HG02852 (cell line): ENCODE data around the gene USP2.

ENCODE experiments used
- ATAC-seq: cut with Tn5 transposase; IDR thresholded peaks from one replicate; pipeline ENCODE4 v1.9.1; 2021; ENCODE audit warnings: mild to moderate bottlenecking, moderate library complexity; ENCODE audit not compliant: unreplicated experiment

Gene USP2

GRCh38 chr11:119381181-119381988, at the start of gene USP2:
Gene USP2, minus strand, starts transcription at chr11:119381690. Its CDS starts 8,210 bp downstream, at chr11:119373480.
- peak; percentile 99 for ATAC-seq

GRCh38 chr11:119427279-119427678, 45.8 kb upstream of the USP2 start:
- no peak for ATAC-seq

DNA sequence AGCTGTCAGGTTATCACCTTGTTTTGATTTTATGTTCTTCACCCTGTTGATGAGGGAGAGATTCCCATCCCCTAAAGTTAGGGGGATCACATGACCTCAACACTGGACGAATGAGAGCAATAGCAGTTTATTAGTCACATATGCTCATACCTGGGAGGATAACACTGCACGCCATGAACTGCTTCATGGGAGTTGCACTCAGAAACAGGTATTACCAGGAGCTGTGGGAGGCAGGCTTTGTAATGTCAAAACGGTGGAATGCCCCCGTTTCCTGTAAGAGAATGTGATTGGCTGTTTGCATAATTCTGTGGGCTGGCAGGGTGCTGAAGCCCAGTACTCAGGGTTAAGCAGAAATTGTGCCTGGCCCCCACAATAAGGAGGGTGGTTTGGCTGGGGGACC, 44.7 kb upstream of the USP2 start:
- ATAC-seq = no peak

DNA sequence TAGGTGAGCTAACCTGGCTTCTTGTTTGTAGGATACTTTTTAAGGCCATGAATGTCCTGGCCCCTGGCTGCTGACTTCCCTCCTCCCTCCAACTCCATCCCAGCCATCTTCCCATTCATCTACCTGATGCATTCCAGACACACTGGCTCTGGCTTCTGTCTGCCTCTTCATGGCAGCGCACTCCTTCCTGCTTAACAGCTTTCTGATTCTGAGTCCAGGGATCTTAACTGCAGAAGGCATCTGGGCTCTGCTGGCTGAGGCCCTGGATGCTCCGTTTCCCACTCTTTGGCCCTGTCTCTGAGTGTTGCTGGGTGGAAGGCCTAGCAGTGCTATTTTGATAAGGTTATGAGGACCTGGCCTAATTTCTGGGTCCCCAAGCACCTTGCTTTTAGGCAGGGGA, 43.3 kb upstream of the USP2 start:
- ATAC-seq = no peak

GRCh38 chr11:119424276-119424675, 42.8 kb upstream of the USP2 start:
- ATAC-seq = no peak

DNA sequence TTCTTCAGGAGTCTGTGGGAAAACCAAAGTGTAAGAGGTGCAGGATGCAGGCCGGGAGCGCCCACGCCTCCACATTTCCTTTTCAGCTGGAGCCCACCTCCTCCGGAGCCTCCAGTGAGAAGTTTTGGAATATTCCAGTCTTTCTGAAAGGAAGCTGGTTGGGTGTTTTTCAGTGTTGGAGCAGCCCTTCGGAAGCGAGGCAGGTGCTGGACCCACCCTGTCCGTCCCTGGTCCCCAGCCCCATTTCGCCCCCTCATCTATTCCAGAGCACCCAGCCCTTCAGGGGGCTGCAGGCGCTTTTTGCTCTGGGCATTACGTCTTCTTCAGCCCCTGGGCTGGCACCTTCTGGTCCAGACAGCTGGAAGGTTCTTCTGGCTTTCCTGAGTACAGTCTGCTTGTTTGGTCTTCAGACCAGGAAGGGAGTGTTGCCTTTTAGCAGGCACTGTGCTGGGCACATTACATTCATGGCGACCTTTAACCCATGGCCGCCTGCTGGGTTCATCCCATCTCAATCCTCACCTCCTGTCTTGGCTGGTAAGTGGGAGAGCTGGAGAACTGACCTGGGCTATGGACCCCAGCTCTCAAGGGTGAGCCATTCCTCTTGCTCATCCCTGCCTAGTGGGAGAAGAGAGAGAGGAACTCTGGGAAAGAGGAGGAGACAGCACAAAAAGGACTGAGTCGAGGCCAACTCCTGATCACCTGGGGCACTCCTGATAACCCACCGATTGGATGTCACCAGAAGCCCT, 42.2 kb upstream of the USP2 start:
- no peak for ATAC-seq

DNA sequence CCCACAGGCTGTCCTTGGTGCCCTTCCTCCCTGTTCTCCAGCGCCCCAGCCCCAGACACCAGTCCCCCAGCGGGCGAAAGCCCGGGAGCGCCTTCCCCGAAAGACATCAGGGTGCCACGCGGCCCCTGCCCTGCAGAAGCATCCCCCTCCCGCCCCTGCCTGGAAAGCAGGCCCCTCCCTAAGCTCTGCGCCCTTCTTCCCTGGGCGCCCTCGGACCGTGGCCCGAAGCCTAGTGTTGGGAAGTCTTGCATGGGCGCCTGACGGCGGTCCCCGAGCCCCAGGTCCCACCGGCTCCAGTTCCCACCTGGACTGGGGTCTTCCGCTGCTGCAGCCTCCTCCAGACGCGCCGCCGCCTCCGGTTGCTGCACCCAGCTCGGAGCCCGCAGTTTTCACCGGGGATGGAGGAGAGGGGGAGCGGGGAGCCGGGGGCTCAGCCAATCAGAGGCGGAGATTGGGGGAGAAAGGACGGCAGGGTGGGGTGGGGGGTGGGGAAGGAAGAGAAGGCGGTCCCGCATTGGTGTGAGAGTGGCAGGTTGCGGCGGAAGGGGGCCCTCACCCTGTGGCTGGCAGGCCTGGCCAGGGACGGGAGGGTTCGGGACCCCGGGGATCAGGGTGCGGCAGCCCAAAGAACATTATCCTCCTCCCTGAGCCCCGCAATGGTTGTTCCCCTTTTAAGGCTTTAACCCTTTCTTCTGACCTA, 41.5 kb upstream of the USP2 start, which contains the start of gene THY1:
THY1 (minus strand) TSS at position 364 of the 700 bp plus-strand sequence. CDS start 2,267 bp downstream, outside the sequence.
- ATAC-seq = no peak

GRCh38 chr11:119421941-119422808, 40.7 kb upstream of the USP2 start:
- ATAC-seq = no peak

DNA sequence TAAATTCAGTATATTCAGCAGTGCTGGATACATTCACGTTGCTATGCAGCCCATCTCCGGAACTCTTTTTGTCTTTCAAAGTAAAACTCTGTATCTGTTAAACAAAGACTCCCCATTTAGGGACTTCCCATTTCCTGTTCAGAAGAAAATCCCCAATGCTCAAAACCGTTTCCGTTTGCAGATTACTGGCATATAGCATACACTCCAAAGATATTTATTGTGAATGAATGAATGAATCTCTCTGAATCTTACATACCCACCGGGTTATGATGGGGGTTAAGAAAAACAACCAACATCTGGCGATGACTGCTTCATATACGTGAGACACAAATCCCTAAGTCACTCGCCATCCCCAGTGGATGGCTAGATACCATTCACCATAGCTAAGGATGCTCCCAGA, 39.9 kb upstream of the USP2 start:
- ATAC-seq = no peak

DNA sequence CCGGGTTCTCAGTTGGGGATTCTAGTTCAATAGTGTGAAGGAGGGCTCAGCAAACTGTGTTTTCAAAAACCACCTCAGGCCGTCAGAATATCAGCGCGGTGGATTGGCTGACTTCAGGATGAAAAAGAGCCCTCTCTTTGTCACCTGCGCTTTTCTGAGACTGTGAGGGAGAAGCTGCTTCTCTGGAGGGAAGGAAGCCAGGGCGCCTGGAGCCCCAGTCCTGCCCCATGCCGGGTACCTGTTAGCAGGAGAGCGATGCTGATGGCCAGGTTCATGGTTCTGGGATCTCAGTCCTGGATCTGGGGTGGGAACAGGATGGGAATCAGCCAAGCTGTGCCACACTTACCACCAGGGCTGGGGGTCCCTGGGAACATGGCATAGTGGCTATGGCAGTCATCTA, 39.1 kb upstream of the USP2 start:
- no peak for ATAC-seq

DNA sequence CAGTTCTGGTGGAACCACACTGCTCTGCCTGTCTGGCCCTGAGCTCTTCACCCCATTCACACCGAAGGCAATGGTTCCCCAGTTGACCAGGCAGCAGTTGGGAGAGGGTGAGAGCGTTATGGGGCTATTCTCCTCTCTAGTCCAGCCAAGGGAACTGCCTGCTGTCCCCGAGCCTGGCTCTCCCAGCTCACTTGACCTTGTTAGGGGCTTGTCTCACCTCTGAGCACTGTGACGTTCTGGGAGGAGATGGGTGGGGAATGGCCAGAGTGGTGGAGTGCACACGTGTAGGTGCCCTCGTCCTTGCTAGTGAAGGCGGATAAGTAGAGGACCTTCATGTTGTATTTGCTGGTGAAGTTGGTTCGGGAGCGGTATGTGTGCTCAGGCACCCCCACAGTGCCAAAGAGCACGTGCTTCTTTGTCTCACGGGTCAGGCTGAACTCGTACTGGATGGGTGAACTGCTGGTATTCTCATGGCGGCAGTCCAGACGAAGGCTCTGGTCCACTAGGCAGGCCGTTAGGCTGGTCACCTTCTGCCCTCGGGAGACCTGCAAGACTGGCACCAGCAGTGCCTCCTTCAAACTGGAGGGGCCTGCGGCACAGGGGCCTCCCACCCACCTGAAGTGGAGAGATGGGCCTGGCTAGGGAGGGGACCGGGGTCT, 38.5 kb upstream of the USP2 start:
- ATAC-seq = no peak

DNA sequence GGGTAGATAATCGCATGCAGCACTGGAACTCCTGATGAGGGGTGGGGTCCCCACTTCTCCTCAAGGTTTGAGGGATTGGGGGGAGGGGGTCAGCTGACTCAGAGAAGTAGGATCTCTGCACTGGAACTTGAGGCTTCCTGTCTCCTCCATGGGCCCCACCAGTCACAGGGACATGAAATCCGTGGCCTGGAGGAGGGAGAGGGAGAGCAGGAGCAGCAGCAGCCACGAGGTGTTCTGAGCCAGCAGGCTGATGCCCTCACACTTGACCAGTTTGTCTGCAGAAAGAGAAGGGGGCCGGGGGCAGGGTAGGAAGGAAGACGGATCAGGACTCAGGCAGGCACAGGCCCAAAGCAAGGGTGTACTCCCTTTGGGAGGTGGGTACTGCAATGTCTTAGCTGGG, 37.8 kb upstream of the USP2 start:
- ATAC-seq = no peak

GRCh38 chr11:119418759-119419158, 37.3 kb upstream of the USP2 start:
- ATAC-seq = no peak

DNA sequence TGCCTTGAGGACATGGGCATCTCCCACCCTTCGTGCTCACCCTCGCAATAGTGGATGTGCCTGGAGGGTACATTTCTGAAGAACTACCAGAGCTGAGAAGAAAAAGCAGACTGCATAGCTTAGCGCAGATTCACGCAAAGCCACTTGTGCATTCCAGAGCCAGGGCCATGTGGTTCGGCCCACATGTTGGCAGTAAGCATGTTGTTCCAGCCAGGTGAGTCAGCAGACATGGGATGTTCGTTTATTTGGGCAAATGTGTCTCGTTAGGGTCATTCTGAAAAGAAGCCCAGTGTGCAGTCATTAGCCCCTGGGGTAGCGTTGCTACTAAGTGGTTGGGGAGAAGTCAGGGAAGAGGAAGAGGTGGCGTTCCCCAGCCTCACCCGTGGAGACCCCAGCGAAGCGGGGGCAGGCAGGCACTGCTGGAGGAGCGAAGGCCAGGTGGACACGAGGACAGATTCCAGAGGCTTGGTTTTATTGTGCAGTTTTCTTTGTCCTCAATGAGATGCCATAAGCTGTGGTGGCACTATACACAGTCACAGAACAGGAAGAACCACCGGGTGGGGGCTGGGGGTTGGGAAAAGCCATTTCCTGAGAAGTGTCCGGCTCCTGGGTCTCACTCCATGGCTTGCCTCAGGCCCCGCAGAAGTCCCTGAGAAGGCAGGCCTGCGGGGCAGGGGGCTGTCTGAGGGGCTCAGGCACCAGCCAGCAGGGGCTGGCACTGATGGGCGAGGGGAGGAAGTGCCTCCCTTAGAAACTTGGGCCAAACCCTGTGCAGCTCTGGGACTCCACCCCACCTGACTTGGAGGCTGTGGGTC, 36.4 kb upstream of the USP2 start:
- ATAC-seq = no peak

DNA sequence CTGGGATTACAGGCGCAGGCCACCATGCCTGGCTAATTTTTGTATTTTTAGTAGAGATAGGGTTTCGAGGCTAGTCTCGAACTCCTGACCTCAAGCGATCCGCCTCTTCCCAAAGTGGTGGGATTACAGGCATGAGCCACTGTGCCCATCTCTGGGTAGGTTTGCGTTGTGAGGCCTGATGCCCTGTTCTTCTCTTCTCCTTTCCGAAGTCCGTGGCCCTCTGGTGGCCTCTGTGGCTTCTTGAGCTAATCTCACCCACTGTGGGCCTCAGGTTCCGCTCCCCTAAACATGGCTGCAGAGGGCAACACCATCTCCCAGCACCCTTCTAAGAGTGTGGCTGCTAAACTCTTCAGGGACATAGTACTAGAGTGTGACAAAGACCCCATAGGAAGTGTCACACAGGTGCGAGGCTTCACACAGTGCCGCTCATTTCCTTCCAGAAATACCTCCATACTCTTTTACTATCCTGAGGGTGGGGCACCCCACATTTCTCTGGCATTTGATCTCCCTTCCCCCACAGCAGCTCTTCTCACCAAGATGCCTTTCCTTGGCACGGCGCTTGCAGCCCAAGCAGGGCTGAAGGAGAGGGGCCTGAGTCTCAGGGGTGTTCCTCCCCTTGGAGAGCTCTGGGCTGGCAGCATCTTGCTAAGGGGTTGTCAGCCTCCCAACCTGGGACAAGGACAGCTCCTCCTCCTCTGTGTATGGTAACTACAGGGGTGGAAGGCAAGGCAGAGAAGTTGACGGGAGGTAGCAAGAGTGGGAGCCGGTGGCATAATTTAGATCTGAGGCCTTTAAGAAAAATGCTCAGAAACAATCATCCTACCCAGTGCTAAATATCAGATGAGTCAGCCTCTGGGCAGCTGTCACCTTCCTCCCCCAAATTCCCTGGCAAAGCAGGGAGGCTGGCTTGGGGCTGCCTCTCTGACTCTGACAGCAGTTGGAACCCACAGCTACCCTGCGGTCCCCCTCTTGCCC, 35.4 kb upstream of the USP2 start:
- no peak for ATAC-seq

GRCh38 chr11:119415966-119416365, 34.5 kb upstream of the USP2 start:
- ATAC-seq = no peak

DNA sequence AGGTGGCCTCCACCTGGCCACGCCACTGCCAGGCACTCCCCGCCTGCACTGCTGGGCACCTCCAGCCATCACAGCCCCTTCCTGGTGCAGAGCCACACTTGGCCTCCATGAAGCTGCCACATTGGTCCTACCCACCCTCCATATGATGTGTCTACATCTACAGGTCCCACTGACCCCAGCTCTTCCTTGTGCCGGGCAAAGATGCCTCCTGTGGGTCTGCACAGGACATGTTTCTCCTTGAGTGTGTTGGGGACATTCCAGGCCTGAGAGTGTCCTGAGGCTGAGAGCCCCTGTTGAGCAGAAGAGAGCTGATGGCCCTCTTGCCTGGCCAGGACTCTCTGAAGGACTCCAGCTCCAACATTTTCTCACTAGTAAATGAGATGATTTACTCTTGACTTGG, 34.0 kb upstream of the USP2 start:
- ATAC-seq = no peak

- ATAC-seq = no peak
Measured at GRCh38 chr11:119414734-119415133, 33.2 kb upstream of the USP2 start.
